GM19328 (cell line): ENCODE measurements around the gene ACKR3.

ENCODE experiments used
- ATAC-seq: cut with Tn5 transposase; IDR thresholded peaks from one replicate; pipeline ENCODE4 v1.9.1; 2021; ENCODE audit warnings: mild to moderate bottlenecking, moderate library complexity; ENCODE audit not compliant: unreplicated experiment

The ACKR3 gene

GRCh38 chr2:236569573-236569973 lies at the start of gene ACKR3:
Gene ACKR3, plus strand, starts transcription at chr2:236569825. Its CDS starts 10,641 bp downstream, at chr2:236580466.
- ATAC-seq = peak; percentile 78

- ATAC-seq = no peak
These were observed 48.1 kb upstream of the ACKR3 start for GRCh38 chr2:236521556-236521955.

- no peak for ATAC-seq
These were observed 46.4 kb upstream of the ACKR3 start for GRCh38 chr2:236523249-236523648.

DNA sequence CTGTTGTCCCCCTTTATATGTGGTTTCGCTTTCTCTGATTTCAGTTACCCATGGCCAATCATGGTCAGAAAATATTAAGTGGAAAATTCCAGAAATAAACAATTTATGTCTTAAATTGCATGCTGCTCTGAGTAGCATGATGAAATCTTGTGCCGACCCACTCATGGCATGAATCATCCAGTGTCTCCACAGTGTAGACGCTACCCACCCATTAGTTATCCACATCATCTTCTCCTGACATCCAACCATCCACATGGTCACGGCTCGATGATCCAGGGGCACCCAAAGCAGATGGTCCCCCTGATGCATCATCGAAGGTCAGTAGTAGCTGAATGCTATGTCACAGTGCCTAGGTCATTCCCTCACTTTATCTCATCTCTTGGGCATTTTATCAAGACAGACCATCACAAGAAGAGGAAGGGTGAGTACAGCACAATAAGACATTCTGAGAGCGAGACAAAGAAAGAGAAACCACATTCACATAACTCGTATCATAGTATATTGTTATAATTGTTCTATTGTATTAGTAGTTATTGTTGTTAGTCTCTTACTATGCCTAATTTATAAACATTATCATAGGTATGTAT lies 44.1 kb upstream of the ACKR3 start:
- no peak for ATAC-seq

- ATAC-seq = no peak
These were observed 43.0 kb upstream of the ACKR3 start for GRCh38 chr2:236526455-236527158.

DNA sequence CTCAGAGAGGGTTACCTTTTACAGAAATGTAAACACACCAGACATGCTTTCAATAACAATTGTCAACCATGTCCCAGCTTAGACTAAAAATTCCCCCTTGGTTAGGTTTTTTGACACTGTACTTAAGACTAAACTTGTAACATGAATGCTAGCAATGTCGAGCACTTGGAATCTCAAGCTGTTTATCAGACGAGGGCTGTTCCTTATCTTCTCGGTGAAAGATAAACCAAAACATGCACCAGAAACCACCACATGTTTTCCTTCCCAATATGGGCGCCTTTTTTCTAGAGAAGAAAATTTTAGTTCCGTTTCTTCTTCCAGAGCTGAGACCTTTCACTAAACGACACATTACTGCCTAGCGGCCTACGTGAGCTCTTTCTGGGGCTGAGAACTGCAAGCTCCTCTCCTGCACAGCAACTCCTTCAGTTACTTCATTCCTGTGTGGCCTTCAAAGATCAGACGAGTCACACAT lies 42.4 kb upstream of the ACKR3 start:
- ATAC-seq = no peak

DNA sequence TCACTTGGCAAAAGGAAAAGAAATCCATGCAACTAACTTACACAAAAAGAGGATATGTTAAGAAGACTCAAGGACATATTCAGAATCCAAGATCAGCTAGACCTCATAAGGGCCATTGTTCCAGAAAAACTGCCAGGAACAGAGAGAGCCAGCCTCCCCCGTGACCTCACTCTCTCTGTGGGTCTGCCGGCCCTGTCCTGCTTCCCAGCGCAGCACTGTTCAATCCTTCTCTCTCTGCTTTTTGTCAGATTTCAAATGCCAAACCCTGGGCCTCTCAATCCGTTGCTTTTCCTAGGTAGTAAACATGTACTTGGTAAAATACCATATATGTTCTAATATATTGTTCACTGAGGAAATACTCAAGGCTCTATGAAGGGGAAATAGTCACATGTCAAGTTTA lies 40.0 kb upstream of the ACKR3 start:
- ATAC-seq = no peak

GRCh38 chr2:236530512-236530911 lies 39.1 kb upstream of the ACKR3 start:
- no peak for ATAC-seq

- no peak for ATAC-seq
These were observed 38.4 kb upstream of the ACKR3 start for GRCh38 chr2:236531195-236531594.

GRCh38 chr2:236531996-236532395 lies 37.6 kb upstream of the ACKR3 start:
- no peak for ATAC-seq

GRCh38 chr2:236533343-236533742 lies 36.3 kb upstream of the ACKR3 start:
- ATAC-seq = no peak

DNA sequence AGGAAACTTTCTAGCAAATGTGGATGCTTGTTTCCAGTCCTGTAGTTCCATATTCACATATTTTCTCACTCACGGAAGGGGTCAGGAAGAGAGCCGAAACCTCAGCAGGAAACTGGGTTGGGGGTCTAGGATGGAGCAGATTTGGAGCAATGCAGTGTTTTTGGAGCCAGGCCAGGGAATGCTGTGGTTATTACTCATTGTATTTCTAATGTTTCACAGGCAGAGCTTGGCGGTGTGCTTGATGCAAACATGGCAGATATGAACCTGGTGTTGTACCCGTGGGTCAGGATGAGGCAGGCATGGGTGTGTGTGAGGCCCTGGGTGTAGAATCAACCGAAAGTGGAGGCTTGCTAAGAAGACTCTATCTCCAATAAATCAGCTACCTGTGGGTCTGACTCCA lies 34.6 kb upstream of the ACKR3 start:
- no peak for ATAC-seq

GRCh38 chr2:236536727-236537398 lies 32.8 kb upstream of the ACKR3 start:
- no peak for ATAC-seq

DNA sequence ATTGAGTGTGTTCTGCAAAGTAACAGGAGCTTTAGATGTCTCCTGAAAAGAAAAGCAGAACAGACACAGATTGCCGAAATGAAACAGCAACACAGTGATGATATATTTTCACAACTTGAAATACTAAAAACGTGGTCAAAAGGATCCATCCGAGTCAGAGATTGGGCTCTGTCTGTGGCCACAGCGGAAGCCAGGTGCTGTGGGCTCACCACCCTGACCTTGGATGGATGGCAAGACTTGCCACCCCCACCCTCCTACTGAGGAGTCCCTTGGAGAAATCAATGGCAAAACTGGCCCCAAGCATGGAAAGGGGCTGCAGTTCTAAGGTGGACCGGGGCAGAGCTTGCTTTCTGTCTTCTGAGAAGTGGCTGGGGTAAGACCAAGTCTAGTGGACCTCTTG lies 31.4 kb upstream of the ACKR3 start:
- no peak for ATAC-seq

- ATAC-seq = no peak
These were observed 28.5 kb upstream of the ACKR3 start for GRCh38 chr2:236541008-236541562.

DNA sequence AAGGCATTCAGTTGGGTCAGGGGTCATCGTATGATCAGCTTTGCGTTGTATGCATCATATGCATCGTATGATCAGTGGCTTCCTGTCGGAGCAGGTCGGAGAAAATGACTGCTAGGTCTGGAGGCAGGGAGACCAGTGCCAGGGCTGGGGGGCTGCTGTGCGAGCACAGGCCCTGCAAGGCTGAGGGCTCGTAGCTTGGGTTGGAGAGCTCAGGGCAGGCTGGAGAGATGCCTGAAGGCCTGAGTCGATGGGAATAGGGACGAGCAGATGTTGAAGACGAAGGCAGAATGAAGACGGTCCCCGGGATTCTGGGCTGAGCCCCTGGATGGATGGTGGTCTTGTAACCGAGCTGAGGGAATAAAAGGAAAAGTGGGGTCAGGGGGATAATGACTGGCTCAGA lies 25.3 kb upstream of the ACKR3 start:
- no peak for ATAC-seq

DNA sequence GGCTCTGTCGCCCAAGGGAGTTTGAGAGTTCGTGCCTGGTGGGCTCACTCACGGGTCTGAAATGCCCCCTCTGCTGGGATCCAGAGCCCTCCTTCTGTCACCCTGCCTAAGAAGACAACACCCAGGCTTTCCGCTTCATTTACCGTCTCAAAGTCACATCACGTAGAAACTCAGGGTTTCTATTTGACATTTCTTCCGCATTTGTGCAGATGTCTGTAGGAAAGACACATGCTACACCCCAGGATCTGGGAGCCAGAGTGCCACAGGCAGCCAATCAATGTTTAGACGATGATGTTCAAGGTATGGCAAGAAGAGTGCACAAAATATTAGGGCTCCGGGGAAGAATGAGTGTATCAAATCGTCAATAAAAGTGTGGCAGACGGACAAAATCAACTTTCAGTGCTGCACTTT lies 24.4 kb upstream of the ACKR3 start:
- peak; percentile 46 for ATAC-seq

- peak; percentile 40 for ATAC-seq
These were observed 23.7 kb upstream of the ACKR3 start for GRCh38 chr2:236545814-236546480.

DNA sequence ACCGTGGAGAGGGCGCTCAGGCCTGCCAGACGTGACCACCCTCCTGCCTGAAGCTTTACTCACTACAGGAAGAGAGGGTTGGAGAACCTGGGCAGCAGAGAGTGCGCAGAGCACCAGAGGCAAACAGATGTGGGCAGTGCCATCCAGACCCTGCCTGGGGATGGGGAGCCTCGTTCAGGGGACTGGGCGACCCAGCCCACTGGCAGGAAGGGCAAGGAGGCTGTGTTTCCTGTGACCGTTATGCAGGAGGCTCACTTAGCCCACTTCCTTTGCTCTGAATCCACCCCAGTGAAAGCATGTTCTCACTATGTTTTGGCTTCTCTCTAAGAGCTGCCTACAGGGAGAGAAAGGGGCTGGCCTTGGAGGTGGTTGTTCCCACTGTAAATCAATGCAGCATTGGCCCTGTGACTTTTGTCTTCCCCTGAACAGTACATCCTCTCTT lies 23.0 kb upstream of the ACKR3 start:
- no peak for ATAC-seq

GRCh38 chr2:236547725-236548124 lies 21.9 kb upstream of the ACKR3 start:
- no peak for ATAC-seq
